Thyroid gland (tissue), 4 donors: Measurements from ENCODE around the gene CHM. TPM values are rescaled to one million over a fixed set of nuclear protein-coding genes. Genes with fewer than 3 reads are reported as not detected.

Experiments used
- DNase-seq, 2 donors: peaks; one replicate each; pipeline ENCODE4 v3.0.0-alpha.2; 2019
- H3K27ac ChIP-seq, 3 donors: fragments of 200-600 bp; sonication (generic); 1 replicate in 2 of 3; 2 replicates in 1 of 3; pipeline ENCODE4 v1.5.1; 2016 to 2019; ENCODE audit warnings: mild to moderate bottlenecking in 1 of 3, moderate library complexity in 1 of 3
- H3K27me3 ChIP-seq: fragments of 200-600 bp; sonication (generic); one replicate; pipeline ENCODE4 v1.5.1; 2019
- H3K36me3 ChIP-seq, 2 donors: fragments of 200-600 bp; sonication (generic); one replicate each; pipeline ENCODE4 v1.5.1; 2016 to 2019
- H3K4me1 ChIP-seq, 2 donors: fragments of 200-600 bp; sonication (generic); one replicate each; pipeline ENCODE4 v1.5.1; 2017 to 2019
- H3K4me3 ChIP-seq, 3 donors: fragments of 200-600 bp; sonication (generic); replicated peaks in 1 of 3; 1 replicate in 2 of 3; 2 replicates in 1 of 3; pipeline ENCODE4 v1.5.1; 2016; ENCODE audit warnings: mild to moderate bottlenecking in 1 of 3
- H3K9me3 ChIP-seq: fragments of 200-600 bp; sonication (generic); one replicate; pipeline ENCODE4 v1.5.1; 2017
- CTCF ChIP-seq, 6 experiments: fragments of 200-600 bp in 3 of 6; fragments of 450-650 bp in 3 of 6; sonication (generic) in 3 of 6; IDR thresholded peaks; one replicate each; pipeline ENCODE4 v1.5.1; 2016 to 2019; ENCODE audit warnings: antibody characterized with exemption in 6 of 6, mild to moderate bottlenecking in 2 of 6, inconsistent platforms in 1 of 6, moderate library complexity in 1 of 6
- POLR2A ChIP-seq, 2 donors: fragments of 450-650 bp; IDR thresholded peaks; one replicate each; pipeline ENCODE4 v1.6.1; 2017; ENCODE audit warnings: antibody characterized with exemption in 2 of 2, mild to moderate bottlenecking in 2 of 2, moderate library complexity in 1 of 2
- WGBS, 2 donors: methylation state at CpG; one replicate each; pipeline ENCODE4 v1.1.5; 2017; 5-methylcytosine and 5-hydroxymethylcytosine counted together
- intact Hi-C: fragments of 100-400 bp; cut with DNase I; formaldehyde crosslinking; loops from one replicate; pipeline ENCODE4 v1.15.1; 2023
- total RNA-seq, 4 donors: library from RNA; depleted of rRNA; stranded (reverse); fragments of >200 nt; gene quantifications; one replicate each; pipeline ENCODE4 v1.2.3, GENCODE V29; 2016

CHM gene
- total RNA-seq, 4 donors from 2014 or later: 25.1 to 33.6 (median 30.8) TPM

- WGBS, 2 donors: 61 to 67% methylated on average over 3 of the region's 3 CpGs
- no peak for DNase-seq
- no peaks in the 10 kb centered on the region for H3K36me3 ChIP-seq
- no peak overlapping the region for H3K27ac ChIP-seq
- no peak overlapping the region for H3K4me3 ChIP-seq
- TF ChIP-seq POLR2A (IDR thresholded peaks at IDR 0.05): no peak
- TF ChIP-seq CTCF (IDR thresholded peaks at IDR 0.05): no peak
- H3K4me1 ChIP-seq: peaks cover 4% of the 10 kb centered on the region in 2 donors
- no peaks in the 10 kb centered on the region for H3K9me3 ChIP-seq
- intact Hi-C loops: no loop called here
- H3K27me3 ChIP-seq: no peaks in the 10 kb centered on the region
These were observed 140.0 kb downstream of the CHM start for GRCh38 chrX:85907316-85907715.

GRCh38 chrX:85906399-85906798 lies 141.0 kb downstream of the CHM start:
- WGBS, 2 donors: 67 to 85% methylated on average over 2 of the region's 2 CpGs
- intact Hi-C loops: no loop called here
- H3K9me3 ChIP-seq: no peaks in the 10 kb centered on the region
- H3K36me3 ChIP-seq: no peaks in the 10 kb centered on the region
- TF ChIP-seq CTCF (IDR thresholded peaks at IDR 0.05): no peak
- TF ChIP-seq POLR2A (IDR thresholded peaks at IDR 0.05): no peak
- H3K4me1 ChIP-seq: peaks cover 4% of the 10 kb centered on the region in 2 donors
- no peak overlapping the region for H3K4me3 ChIP-seq
- H3K27ac ChIP-seq: no peak overlapping the region
- no peaks in the 10 kb centered on the region for H3K27me3 ChIP-seq
- no peak for DNase-seq

- H3K36me3 ChIP-seq: no peaks in the 10 kb centered on the region
- WGBS, 2 donors: 32 to 42% methylated on average over 3 of the region's 3 CpGs
- H3K27me3 ChIP-seq: no peaks in the 10 kb centered on the region
- TF ChIP-seq POLR2A (IDR thresholded peaks at IDR 0.05) (no peak), CTCF (IDR thresholded peaks at IDR 0.05) (no peak)
- H3K9me3 ChIP-seq: no peaks in the 10 kb centered on the region
- no peak overlapping the region for H3K27ac ChIP-seq
- no peak overlapping the region for H3K4me3 ChIP-seq
- peaks cover 4% of the 10 kb centered on the region in 2 donors for H3K4me1 ChIP-seq
- intact Hi-C loops: no loop called here
- no peak for DNase-seq
These were observed 141.5 kb downstream of the CHM start for GRCh38 chrX:85905851-85906250.

GRCh38 chrX:85903692-85904471 lies 143.5 kb downstream of the CHM start:
- TF ChIP-seq POLR2A (IDR thresholded peaks at IDR 0.05): no peak
- DNase-seq: no peak
- Histone ChIP-seq H3K27me3 (no peaks in the 10 kb centered on the region), H3K36me3 (no peaks in the 10 kb centered on the region), H3K9me3 (no peaks in the 10 kb centered on the region), H3K4me1 (peaks cover 4% of the 10 kb centered on the region in 2 donors), H3K4me3 (no peak overlapping the region), H3K27ac (no peak overlapping the region)
- WGBS, 2 donors: 81 to 84% methylated on average over 5 of the region's 5 CpGs
- intact Hi-C loops: no loop called here

- Histone ChIP-seq H3K27ac (no peak overlapping the region), H3K27me3 (no peaks in the 10 kb centered on the region), H3K36me3 (no peaks in the 10 kb centered on the region), H3K9me3 (no peaks in the 10 kb centered on the region), H3K4me3 (no peak overlapping the region), H3K4me1 (no peaks in the 10 kb centered on the region)
- peak; percentile 72 for DNase-seq
- no peak for TF ChIP-seq CTCF (IDR thresholded peaks at IDR 0.05)
- no peak for TF ChIP-seq POLR2A (IDR thresholded peaks at IDR 0.05)
- 45 to 50% methylated on average over 7 of the region's 7 CpGs for WGBS, 2 donors
- intact Hi-C loops: no loop called here
These were observed 149.8 kb downstream of the CHM start for GRCh38 chrX:85897362-85898126.
